Testis (tissue), 2 donors: ENCODE measurements around the gene SND1.

ENCODE experiments used
- CTCF ChIP-seq, 3 experiments: fragments of 450-650 bp in 2 of 3; fragments of 200-600 bp in 1 of 3; sonication (generic) in 1 of 3; IDR thresholded peaks; one replicate each; pipeline ENCODE4 v1.5.1; 2016 to 2019; ENCODE audit warnings: antibody characterized with exemption in 3 of 3, mild to moderate bottlenecking in 2 of 3, moderate library complexity in 1 of 3
- POLR2A ChIP-seq: fragments of 450-650 bp; IDR thresholded peaks from one replicate; pipeline ENCODE4 v1.6.1; 2017; ENCODE audit warnings: antibody characterized with exemption, mild to moderate bottlenecking, moderate library complexity

GRCh38 chr7:127761196-127761595 is 109.2 kb downstream of the SND1 start:
- TF ChIP-seq CTCF (IDR thresholded peaks at IDR 0.05) (no peak), POLR2A (no peak)
